ENCODE data around the gene METTL8.
"Not testable (repeated sequence)": the region's sequence is repeated elsewhere in the genome, so short reads cannot be mapped to it uniquely, and the experiment has no call there.

METTL8 gene

DNA sequence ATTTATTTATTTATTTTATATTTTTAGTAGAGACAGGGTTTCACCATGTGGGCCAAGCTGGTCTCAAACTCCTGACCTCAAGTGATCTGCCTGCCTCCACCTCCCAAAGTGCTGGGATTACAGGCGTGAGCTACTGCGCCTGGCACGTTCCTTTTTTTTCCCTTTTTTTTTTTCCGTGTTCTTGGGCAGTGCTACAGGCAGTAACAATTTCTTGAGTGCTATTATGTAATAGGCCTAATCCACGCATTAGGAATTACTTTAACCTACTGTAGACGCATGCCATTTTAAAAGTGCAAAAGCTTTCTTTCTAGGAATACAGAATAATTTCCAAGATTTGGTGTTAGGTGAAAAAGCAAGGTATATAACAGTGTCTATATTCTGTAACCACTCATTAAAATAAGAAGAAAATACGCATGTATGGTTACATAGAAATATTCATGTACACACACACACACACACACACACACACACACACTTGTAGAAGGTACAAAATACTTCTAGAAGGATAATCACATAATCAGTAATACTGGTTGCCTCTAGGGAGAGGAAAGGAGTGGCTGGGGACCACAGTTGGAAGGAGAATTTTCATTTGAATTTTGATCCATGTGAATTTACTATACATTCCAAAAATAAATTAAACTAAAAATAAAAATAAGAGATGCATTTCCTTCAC lies 92.3 kb downstream of the METTL8 start:
- DNase-seq, result no peak

DNA sequence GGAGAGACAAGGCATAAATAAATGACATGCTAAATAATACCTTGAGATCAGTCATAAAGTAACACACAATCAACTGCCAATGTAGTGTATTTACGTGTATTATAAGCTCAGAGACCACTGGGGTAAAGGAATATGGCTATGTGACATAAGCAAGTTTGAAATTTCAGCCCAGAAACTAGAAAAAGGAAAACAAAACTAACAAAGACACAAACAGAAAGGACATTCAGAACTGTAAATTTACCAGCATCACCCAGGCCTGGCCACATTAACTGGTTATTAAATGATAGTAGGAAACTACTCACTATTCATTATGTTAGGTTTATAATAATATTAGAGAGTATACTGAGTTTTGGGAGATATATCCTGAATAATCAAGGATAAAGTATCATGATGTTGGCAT lies 98.8 kb downstream of the METTL8 start:
- no peak for DNase-seq

DNA sequence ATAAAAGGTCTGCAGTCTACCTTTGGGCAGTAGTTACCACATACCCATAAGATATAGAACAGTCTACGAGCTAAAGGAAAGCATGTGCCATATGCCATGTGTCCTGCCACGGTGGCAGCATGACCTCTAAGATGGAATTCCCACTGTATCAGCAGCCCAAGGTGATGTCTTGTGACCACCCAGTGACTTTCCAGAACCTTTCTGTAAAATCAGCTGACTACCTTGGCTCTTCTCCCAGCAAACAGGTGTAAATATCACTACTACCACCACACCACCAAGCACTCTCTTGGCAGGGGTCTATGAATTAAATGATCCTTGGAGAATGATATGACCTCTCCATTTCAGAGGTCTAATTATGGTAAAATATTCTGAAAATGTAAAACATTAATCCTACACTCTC lies 99.6 kb downstream of the METTL8 start:
- no peak for DNase-seq

DNA sequence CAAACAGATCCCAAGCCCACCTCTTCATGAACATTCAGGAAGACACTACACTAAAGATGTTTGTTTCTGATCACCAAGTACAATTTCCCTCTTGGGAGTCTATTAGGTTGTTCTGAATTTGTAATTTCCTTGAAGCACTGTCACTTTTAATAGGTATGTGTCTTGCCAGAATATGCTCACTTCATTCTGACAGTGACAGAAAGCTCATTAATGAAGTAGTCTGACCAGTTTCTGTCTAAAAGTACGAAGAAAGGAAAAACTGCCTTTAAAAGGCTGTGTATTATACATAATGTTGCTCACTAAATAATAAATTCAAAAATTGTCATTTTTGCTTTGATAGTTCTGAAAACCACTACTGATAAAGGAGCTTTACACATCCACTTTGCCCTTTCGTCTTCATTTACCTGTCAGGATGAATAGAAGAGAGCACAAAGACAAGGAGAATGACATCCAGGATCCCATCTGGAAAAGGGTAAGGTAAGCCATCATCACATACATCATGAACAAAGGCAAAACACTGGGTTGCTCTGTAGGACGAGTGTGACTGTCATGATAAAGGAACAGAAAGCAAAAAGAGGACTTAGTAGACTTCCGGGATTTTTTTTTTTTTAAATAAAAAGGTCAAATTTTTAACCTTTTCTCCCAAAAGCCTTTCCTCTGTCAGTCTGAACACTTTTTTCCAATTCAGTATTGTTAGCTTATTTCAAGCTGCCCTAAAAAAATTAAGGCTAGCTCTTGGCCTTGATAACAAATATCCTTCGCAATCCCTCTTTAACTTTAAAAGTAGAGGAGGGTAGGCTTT lies 103.4 kb downstream of the METTL8 start:
- DNase-seq, result no peak

DNA sequence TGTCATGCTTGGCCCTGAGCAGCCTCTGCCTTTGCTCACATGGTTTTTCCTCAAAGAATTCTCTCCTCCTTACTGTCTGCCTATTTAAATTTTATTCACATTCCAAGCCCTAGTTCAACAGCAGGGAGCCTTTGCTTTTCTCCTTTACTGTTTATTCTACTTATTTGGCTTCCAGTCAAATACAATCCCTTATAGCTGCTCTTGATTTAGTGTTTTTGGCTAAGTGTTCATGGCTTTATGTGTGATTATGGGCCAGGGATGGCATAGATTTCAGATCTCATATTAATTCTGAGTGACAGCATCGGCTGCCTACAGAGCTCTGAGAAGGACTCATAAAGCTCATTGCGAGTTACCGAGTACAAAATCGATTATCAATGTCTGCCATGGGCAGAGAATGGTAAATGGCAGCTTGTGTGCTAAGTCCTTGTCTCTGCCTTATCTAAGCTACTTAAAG lies 106.7 kb downstream of the METTL8 start:
- DNase-seq, result no peak

DNA sequence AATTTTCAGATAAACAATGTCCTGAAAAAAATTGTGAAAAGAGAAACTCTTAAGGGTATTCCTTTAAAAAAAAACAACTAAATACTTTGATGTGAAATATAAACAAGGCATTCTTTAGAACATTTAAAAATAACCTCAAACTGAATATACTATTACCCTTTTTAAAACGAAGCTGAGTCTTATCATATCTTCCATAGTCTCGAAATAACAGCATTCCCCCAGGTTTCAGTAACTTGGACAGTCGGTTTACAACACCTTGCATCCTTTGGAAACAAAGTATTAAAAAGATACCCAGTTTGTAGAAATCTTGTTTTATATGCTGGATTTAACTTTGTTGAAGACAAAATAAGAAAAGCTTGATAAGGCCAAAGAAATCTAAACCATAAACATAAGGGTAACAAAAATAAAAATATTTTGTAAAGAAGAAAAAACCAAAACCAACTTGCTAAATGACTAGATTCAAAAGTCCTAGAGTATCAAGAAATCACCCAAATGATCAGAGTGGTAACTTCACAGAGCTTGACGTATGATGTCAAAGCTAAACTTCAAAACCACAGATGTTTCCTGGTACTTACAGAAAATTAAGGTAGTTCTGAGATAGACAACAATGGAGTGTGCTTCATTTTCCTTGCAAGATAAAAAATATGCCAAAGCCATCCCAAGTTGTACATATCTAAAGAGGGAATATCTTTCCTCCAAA lies 107.8 kb downstream of the METTL8 start:
- DNase-seq, result no peak

DNA sequence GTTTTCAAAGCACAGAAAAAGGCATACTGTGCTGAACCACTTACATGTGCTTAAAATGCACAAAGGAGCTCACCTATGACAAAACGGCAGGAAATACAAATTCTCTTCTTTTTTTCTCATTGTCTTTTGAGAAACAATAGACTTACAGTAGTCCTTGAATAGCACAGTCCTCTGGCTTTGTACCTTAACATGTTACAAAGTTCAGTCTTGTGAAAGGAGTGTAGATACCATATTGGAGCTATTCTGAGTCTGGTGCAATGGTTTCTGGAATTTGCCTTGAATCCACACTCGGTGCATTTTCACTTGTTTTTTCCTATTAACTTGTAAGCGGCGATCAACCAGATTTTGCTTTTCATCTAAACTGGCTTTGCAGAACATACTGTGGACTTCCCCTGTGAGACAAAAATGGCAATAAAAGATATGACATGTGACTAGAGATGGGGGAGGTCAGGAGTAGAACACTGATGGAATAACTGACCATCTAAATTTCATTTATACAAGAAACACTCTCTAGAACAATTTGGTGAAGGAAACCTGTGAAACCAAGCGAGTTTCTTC lies 109.7 kb downstream of the METTL8 start:
- DNase-seq, result no peak

DNA sequence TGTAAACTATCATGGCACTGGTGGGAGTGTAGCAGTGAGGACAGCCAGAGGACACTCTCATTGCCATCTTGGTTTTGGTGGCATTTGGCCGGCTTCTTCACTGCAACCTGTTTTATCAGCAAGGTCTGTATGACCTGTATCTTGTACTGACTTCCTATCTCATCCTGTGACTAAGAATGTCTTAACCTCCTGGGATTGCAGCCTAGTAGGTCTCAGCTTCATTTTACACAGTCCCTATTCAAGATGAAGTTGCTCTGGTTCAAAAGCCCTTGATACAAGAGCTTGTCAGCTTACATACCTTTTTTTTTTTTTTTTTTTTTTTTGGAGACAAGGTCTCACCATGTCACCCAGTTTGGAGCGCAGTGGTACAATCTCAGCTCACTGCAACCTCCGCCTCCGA lies 110.9 kb downstream of the METTL8 start:
- no peak for DNase-seq

DNA sequence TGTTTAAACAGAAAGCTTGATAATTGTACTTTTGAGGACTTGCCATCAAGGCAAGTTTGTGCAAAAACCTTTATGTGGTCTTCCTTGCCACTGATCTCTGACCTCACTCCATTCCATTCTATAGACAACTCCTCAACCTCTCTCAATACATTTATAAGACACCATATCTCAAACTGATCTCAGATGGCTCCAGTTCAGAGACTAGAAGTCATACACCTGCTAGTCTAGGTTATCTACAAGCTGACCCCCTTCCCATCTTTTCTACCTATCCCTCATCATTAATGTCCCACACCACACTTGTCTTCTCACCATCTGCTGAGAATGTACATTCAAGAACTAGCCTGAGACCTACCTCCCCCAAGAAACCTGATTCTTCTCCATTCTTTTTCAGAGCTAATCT lies 113.1 kb downstream of the METTL8 start:
- no peak for DNase-seq

DNA sequence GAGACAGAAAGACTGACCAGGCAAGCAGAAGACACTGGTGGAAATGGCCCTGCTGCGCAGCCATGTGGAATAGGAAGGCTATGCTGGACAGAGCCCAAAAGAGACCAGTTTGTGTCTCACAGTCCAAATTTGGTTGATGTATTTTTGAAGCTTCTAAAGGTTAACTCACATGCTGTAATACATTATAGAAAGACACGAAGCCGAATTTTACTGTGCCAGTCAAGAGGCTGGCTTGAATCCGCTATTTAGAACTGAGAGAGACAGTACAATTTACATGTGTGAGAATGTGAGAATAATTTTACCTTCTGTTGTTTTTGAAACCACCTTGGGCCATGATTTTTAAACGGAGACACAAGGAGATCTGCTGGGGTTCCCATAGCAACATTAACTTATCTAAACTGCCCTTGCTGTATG lies 113.6 kb downstream of the METTL8 start:
- no peak for DNase-seq

DNA sequence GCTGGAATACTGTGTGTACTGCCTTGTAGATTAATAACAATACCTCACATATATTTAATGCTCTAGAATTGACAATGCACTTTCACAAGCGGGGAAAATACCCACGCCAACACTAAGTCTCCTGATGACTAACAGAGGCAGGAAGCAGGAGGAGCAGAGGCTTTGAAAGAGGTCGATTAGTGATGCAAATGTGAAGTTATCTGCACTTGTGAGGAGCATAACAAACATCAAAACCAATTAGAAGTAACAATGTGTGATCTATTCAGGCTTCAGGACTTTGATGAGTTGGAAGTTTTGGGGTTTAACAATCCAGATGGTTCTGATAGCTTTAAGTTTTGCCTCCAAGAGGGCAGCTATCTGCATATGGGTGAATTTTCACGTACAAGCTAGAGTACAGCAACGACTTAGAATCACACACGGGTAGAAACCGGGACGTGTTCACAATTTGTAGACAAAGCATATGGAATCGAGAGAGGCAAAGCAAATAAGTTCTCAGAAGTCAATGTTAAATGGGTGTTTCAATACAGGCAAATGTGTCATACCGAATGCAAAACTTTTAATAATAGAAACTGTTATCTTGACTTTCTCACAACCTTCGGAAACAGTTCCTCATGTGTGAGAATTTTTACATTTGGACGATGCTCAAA lies 114.5 kb downstream of the METTL8 start:
- DNase-seq, result peak; percentile 60 to 64

DNA sequence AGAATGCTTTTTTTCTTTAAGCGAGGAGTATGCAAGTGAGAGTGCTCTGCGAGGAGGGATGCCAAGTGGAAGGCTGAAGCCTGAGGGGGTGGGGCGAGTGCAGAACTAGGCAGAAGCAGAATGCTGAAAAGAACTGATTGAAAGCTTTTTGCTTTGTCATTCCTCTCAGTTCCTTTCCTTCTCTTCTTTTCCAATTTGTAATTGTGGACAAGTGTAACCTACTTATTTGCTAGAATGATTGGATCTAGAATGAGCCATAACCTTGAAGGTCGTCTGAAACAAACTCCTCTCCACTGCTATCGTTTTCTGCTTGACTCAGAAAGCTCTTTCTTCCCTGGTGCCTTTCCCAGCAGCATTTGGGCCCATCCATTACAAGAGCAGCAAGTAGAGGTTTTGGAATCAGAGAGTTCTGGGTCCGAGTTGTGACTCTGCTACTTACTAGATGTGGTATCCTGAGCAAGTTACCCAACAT lies 115.3 kb downstream of the METTL8 start:
- DNase-seq, result peak; percentile 42 to 43

DNA sequence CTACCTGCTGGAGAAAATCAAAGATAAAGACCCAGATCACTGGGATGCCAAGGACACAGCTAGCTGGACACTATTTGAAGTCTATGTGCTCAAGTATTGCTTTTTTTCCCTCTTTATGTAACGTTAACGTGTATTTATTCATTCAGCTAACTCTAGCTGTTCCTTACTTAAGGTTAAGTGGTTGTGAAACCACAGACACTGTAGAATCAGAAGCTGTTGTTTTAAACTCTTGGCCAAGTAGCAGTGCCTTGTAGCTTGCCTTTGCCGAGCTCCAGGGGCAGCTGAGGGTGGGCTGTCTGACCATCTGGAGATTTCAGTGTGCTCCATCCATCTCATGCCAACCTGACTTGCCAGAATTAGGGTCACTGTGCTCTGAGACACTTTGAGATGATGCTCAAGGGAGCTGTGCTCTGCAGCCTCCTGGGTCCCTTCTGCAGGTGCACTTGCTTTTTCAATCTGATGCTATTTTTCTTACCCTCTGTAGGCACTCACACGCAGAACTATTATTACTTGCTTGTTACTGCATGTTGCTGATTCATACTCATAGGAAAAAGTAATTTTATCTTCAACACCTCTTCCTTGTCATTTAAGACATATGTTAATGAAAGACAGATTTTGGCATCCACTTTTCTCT lies 116.2 kb downstream of the METTL8 start:
- peak; percentile 50 to 52 for DNase-seq

DNA sequence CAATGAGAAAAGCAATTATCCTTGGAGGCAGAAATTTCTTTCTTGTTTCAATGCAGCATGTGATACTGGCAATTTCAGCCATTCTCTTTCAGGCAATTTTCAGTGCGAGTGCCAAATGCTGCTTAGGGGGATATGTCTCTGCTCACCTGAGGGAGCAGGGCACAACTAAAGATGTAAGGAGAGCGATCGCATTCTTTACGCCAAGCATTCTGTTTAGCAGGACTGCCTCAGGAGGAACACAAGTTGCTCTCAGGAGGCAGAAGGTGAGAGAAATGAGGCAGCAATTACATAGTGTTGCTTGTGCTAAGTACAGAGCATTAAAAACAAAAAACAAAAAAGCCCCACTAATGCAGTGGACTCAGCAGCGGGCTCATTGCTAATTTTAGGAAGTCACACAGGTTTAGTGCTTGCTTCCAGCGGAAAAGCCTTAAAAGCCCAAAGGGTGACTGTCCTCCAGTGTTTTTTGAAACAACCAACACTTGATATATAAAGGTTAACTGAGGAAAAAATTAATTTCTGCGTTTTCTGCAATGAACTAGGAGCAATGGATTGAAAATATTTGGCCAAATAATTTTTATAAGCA lies 116.9 kb downstream of the METTL8 start:
- no peak for DNase-seq

DNA sequence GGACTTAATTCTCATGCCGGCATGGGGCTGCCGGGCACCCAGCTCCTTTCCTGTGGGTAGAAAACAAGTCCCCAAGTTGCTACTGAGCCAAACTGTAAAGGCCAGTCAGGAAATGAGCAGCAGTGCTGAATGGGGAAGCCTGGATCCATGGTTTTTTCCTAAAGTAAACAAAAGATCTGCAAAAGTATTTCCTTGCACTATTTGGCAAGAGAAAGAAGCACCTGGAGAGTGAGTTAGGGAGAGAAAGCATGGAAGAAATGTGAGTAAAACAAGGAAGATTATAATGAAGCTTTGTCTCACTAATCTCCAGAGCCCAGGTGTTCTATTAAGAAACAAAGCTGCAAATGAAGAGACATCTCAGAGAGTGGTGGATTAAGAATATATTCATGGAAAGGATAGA lies 117.6 kb downstream of the METTL8 start:
- DNase-seq, result no peak

DNA sequence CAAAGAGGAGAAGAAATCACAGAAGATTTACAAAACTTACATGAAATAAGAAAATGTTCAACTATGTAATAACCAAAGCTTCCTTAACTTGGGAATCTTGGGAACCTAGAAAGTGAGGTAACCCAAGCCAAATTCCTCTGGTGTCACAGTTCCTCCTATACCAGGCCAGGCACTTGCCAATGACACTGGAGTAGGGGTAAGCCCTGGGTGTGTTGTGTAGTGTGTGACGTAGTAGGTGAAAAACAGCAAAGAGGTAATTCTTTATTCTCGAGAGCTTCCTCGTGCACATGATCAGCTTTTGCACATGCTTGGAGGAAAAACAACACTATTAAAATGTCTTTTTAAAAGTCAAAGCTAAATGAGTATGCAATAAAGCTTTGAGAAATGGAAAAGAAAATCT lies 118.0 kb downstream of the METTL8 start:
- DNase-seq, result no peak

DNA sequence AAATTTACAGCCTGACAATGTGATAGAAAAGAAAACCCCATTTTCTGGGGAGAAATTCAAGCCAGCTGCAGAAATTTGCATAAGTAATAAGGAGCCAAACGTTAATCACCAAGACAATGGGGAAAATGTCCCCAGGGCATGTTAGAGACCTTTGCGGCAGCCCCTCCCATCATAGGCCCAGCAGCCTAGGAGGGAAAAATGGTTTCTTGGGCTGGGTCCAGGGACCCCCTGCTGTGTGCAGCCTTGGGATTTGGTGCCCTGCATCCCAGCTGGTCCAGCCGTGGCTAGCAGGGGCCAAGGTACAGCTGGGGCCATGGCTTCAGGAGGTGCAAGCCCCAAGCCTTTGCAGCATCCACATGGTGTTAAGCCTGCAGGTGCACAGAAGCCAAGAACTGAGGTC lies 121.6 kb downstream of the METTL8 start:
- not testable (repeated sequence) for DNase-seq

DNA sequence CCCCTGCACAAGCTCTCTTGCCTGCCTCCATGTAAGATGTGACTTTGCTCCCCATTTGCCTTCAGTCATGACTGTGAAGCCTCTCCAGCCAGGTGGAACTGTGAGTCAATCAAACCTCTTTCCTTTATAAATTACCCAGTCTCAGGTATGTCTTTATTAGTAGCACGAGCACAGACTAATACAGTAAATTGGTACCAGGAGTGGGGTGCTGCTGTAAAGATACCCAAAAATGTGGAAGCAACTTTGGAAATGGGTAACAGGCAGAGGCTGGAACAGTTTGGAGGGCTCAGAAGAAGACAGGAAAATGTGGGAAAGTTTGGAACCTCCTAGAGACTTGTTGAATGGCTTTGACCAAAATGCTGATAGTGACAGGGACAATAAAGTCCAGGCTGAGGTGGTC lies 122.2 kb downstream of the METTL8 start:
- not testable (repeated sequence) for DNase-seq

DNA sequence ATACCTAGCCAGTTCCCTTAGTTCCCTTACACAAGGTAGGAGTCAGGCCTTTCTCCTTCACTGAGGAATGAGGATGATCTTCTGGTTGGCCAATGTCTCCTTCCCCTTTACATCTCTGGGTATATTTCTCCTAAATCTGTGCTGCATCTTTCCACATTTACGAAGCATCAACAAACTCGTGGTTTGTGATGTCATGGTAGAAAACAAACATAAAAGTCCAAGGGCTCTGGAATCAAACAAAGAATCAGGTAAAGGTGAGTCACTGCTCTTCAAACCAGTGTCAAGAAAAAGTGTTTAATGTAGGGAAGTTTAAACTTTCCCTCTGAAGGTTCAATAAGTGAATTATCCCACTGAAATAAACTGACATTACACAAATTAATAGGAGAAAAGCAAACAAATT lies 122.9 kb downstream of the METTL8 start:
- DNase-seq, result no peak

DNA sequence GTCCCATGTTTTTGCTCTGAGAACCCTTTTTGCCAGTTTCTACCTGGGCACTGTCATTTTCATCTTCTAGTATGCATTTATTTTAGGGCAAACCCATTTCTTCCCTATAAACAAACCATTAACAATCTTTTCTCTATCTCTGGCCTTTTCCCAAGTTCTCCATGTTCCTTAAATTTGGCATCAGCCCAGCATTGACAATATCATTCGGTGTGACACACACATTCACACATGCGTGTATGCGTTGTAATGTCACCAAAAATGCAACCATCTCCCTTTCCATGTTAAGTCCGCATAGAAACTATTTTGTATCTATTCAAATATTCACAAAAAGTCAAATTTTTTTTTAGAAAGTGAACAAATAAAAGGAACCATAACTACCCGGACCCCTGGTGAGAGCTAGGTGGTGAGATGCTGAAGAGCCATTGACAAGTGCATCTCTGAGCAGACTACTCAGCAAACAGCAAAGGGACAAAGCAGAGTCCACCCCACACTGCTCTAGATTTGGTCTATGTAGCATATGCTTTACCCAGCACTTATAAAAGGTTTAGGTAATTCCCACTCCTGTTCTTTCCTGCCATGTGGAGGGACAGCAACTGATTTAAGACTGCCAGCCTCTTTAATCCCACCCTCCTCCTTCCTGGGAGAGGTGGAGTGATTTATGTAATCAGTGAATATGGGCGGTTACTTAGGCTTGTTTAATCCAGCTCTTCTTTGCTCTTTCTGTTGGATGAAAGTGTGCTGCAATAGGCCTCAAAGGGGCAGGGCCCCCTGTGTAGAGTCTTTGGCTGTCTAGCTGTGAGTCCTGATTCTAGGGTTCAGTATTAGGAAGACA lies 124.1 kb downstream of the METTL8 start:
- no peak for DNase-seq

All from activated T-cell treated with anti-CD3 and anti-CD28 coated beads, Interleukin-2, amount 50 U/mL, for 48 hours (primary cell).